Effector memory CD8-positive, alpha-beta T cell (primary cell): Measurements from ENCODE around the gene DYNLT2B.
"Not testable (repeated sequence)": the region's sequence is repeated elsewhere in the genome, so short reads cannot be mapped to it uniquely, and the experiment has no call there.

ENCODE experiments used
- ATAC-seq: fragments of 150-1000 bp; cut with Tn5 transposase; replicated peaks from 2 replicates; pipeline ENCODE4 v1.10.0; 2021; ENCODE audit warnings: mild to moderate bottlenecking, moderate library complexity
- DNase-seq, 3 experiments: peaks; one replicate each; pipeline ENCODE4 v3.0.0; 2021
- H3K27ac Mint-ChIP-seq, 2 donors: one replicate each; pipeline ENCODE4 v1.8.0; 2022; ENCODE audit warnings: mild to moderate bottlenecking in 2 of 2, mixed read lengths in 2 of 2, moderate library complexity in 2 of 2
- H3K27me3 Mint-ChIP-seq, 2 donors: one replicate each; pipeline ENCODE4 v1.8.0; 2022; ENCODE audit warnings: mixed read lengths in 2 of 2
- H3K36me3 Mint-ChIP-seq: one replicate; pipeline ENCODE4 v1.8.0; 2022; ENCODE audit warnings: mild to moderate bottlenecking, moderate library complexity, mixed read lengths; ENCODE audit not compliant: insufficient read depth
- H3K4me1 Mint-ChIP-seq, 2 donors: one replicate each; pipeline ENCODE4 v1.8.0; 2022; ENCODE audit warnings: low read depth in 2 of 2, mixed read lengths in 2 of 2
- H3K4me3 Mint-ChIP-seq, 2 donors: one replicate each; pipeline ENCODE4 v1.8.0; 2022; ENCODE audit warnings: mild to moderate bottlenecking in 2 of 2, mixed read lengths in 2 of 2, moderate library complexity in 2 of 2
- H3K9me3 Mint-ChIP-seq, 2 donors: one replicate each; pipeline ENCODE4 v1.8.0; 2022; ENCODE audit warnings: mixed read lengths in 2 of 2

DYNLT2B gene

GRCh38 chr3:196246612-196247308 is 71.3 kb downstream of the DYNLT2B start:
- peak; percentile 89 for ATAC-seq
- no peak for DNase-seq

GRCh38 chr3:196244166-196244565 is 73.9 kb downstream of the DYNLT2B start:
- not testable (repeated sequence) for H3K4me3 Mint-ChIP-seq, H3K27ac Mint-ChIP-seq, H3K4me1 Mint-ChIP-seq, DNase-seq, H3K9me3 Mint-ChIP-seq, H3K27me3 Mint-ChIP-seq, ATAC-seq
- peaks cover 57% of the 10 kb centered on the region for H3K36me3 Mint-ChIP-seq

More at GRCh38 chr3:196246612-196247308, 71.3 kb downstream of the DYNLT2B start:
- Mint-ChIP-seq H3K27me3 (no peaks in the 10 kb centered on the region), H3K4me1 (no peaks in the 10 kb centered on the region), H3K4me3 (no peak overlapping the region), H3K27ac (peak overlapping the region; percentile 9 to 46), H3K9me3 (no peaks in the 10 kb centered on the region), H3K36me3 (peaks cover 33% of the 10 kb centered on the region)

GRCh38 chr3:196241704-196242103 is 76.3 kb downstream of the DYNLT2B start:
- DNase-seq (no peak), ATAC-seq (no peak)
- H3K36me3 Mint-ChIP-seq = peaks cover 56% of the 10 kb centered on the region
- no peak overlapping the region for H3K27ac Mint-ChIP-seq
- H3K27me3 Mint-ChIP-seq = no peaks in the 10 kb centered on the region
- H3K4me3 Mint-ChIP-seq = no peak overlapping the region
- H3K4me1 Mint-ChIP-seq = peaks cover 8% of the 10 kb centered on the region in 2 donors
- no peaks in the 10 kb centered on the region for H3K9me3 Mint-ChIP-seq
